Measurements from ENCODE around the gene CEP43.

The CEP43 gene

GRCh38 chr6:167015302-167015701 is 16.1 kb downstream of the CEP43 start:
- no peak for DNase-seq

- no peak for DNase-seq
These were observed 21.0 kb downstream of the CEP43 start for GRCh38 chr6:167020206-167020605.

GRCh38 chr6:167027308-167027707 is 28.1 kb downstream of the CEP43 start:
- no peak for DNase-seq

DNA sequence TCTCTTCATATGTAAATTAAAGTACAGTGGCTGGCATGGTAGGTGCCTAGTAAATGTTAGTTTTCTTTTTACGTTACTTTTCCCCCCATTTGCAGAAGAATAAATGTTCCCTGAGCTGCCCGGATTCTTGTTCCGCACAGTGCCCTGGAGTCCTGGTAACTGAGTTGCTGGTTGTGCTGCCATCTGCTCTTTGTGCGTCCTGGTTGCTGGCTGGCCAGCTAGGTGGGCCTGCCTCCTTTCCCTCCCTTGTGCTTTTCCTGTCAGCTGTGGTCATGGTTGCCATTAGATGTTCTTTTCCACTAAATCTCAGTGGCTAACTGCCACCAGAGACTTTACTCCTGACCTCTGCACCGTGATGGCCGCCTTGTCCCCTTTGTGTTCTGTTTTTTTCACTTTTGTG is 28.6 kb downstream of the CEP43 start:
- DNase-seq, result no peak

DNA sequence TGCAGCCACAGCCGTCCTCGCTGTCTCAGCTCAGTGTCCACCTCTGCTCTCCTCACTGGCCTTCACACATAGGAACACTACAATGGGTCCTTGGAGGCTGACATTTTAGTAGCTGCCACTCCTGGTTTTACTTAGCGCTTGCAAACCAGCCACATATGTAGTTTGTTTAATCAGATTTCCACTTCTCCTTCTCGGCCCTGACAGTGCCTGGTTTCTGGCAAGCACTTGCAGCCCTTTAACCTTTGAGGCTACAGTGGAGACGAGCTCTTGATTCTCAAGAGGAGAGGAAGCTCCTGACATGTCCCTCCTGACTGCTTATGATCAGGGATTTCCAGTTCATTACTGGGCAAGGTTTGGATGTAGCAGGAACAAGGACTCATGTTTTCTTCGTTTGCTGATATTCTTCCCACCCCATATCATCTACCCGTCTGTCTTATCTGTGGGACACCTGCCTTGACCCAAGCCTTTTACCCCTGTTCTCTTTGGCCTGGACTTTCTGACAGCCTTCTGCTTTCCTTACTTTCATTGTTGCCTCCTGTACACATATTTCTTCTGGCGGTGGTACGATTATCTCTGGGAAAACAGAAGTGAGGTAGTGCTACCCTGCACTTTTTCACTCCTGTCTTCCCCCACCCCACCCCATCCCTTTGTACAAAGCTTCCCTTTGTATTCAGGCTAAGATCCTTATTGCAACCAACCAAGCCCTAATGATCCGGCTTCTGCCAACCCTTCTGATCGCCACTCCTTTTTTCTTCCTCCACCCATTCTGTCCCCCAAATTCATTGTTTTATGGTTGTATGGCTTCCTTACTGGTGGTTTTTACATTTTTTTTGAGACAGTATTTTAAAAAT is 31.2 kb downstream of the CEP43 start:
- DNase-seq, result no peak

DNA sequence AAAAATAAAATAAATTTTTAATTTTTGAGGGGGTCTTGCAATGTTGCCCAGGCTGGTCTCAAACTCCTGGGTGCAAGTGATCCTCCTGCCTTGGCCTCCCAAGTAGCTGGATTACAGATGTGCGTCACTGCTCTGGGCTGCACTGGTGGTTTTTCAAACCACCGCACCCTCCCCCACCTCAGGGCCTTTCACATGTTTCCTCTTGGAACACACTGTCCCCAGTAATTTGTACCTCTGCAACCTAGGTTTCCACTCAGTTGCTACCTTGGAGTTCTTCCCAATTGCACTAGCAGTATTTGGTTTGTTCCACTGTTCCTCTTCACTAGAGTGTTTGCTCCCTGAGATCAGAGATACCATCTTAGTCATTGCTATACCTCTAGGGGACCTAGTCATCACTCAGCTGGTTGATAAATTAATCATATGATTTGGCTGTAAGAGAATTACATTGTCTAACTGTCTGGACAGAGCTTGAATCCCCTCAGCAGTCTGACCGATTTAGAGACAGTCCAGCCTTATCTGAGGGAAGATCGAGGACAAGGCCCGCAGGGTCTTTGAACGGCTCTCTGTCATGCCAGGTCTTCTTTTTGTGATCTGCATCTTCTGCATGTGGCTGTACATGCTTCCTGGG is 32.0 kb downstream of the CEP43 start:
- no peak for DNase-seq

- DNase-seq, result no peak
These were observed 34.9 kb downstream of the CEP43 start for GRCh38 chr6:167034056-167034455.

GRCh38 chr6:167037762-167038161 is 38.6 kb downstream of the CEP43 start:
- DNase-seq, result no peak

DNA sequence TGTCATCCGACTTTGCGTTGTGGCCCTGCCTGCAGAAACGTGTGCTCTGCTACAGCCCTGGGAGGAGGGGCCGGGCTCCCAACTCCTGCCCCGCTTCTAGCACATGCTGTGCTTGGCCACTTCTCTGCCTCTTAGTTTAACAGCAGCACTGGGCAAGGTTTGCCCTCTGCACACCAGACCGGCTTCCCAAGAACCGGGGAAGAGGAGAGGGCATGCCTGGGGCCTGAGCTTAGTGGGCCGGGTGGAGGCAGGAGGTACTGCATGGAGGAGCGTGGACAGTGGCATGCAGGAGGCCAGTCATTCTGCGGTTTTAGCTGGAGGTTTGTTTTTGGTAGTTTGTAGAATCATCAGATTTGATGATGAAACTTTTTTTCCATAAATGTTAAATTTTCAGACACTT is 45.5 kb downstream of the CEP43 start:
- no peak for DNase-seq

GRCh38 chr6:167045828-167046580 is 46.8 kb downstream of the CEP43 start:
- peak in 1 of 3 donors; percentile 19 for DNase-seq

DNA sequence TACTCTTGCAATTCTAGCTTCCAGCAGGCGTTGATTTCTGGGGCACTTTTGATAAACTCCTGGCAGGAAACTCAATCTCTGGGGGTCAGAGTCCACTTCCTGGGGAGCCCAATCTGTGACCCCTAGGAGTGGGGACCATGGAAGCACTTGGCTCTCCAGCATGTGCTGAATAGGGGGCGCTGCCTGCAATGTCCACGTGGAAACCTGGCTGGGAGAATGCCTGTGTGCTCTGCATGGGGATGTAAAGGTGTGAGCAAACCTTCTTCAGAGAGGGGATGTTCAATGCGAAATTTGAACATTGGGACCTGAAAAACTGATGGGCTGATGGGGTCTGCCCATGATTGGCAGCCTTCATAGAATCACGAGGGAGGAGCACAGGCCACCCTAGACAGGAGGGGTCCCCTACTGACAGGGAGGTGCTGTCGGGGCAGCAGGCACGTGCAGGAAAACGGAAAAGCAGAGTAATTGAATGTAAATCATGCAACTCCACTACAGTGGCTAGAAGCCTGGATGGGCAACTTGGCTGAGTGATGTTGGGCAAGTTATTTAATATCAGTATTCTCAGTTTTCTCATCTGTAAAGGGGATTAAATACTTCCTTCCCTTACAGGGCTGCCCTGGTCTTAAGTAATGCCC is 47.8 kb downstream of the CEP43 start:
- no peak for DNase-seq

DNA sequence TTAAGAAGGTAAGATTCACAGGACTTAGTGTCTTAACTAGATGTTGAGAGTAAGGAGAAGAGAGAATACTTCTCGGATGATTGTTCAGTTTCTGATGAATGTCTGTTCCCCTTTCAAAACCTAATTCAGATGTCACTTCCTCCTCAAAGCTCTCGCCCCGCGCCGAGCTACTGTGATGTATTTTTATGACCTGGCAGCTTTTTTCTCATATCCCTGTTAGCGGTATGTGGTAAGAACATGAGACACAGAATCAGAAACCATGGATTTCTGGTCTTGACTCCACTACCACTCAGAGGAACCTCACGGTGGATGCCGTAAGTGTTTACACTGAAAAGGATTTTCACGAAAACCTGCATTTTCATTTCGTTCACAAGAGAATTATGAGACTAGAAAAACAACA is 48.4 kb downstream of the CEP43 start:
- peak; percentile 84 to 88 (median 86) for DNase-seq
